OCI-LY7 (cell line): ENCODE measurements around the gene CFDP1. TPM values are rescaled to one million over a fixed set of nuclear protein-coding genes. Genes with fewer than 3 reads are reported as not detected.

Source experiments
- BruUV-seq: library from RNA; stranded (reverse); fragments of 400-500 nt; replicated peaks from 2 replicates; lab custom pipeline; 2021; lab: Mats Ljungman, UMichigan
- CTCF ChIA-PET: fragments of 300-600 bp; sonication (Branson Sonifier 250); formaldehyde crosslinking; loops from one replicate; lab custom pipeline; 2022; ENCODE audit warnings: antibody characterized with exemption; ENCODE audit not compliant: unreplicated experiment; lab: Charles Lee
- POLR2A ChIA-PET: fragments of 300-600 bp; sonication (Branson Sonifier 250); formaldehyde crosslinking; loops from one replicate; lab custom pipeline; 2022; ENCODE audit warnings: antibody characterized with exemption; lab: Charles Lee
- DNase-seq: peaks from one replicate; pipeline ENCODE4 v3.0.0-alpha.2; 2015; ENCODE audit warnings: low spot score
- H2AFZ ChIP-seq: fragments of 200-600 bp; sonication (generic), shearing (Covaris generic); 2 replicates; pipeline ENCODE4 v1.6.1; 2014; ENCODE audit warnings: mild to moderate bottlenecking, antibody characterized with exemption, low read length, moderate library complexity
- H3K27ac ChIP-seq: fragments of 200-600 bp; sonication (generic); 2 replicates; pipeline ENCODE4 v1.5.1; 2014; ENCODE audit warnings: mixed run types, low read depth, mild to moderate bottlenecking, moderate library complexity, low read length, inconsistent platforms; ENCODE audit not compliant: poor library complexity, severe bottlenecking
- H3K36me3 ChIP-seq: fragments of 200-600 bp; sonication (generic); 2 replicates; pipeline ENCODE4 v1.6.1; 2014; ENCODE audit warnings: mild to moderate bottlenecking, antibody characterized with exemption, low read length, moderate library complexity, mixed read lengths; ENCODE audit not compliant: insufficient read depth
- H3K4me1 ChIP-seq: fragments of 200-600 bp; sonication (generic); 2 replicates; pipeline ENCODE4 v1.5.1; 2014; ENCODE audit warnings: mild to moderate bottlenecking, low read length; ENCODE audit not compliant: insufficient read depth, poor library complexity, severe bottlenecking
- H3K4me2 ChIP-seq: fragments of 200-600 bp; sonication (generic); 2 replicates; pipeline ENCODE4 v1.6.1; 2014; ENCODE audit warnings: mild to moderate bottlenecking, low read length
- H3K4me3 ChIP-seq: fragments of 200-600 bp; sonication (generic); 2 replicates; pipeline ENCODE4 v1.5.1; 2014; ENCODE audit warnings: mild to moderate bottlenecking, low read depth, low read length; ENCODE audit not compliant: poor library complexity, severe bottlenecking
- H3K79me2 ChIP-seq: fragments of 200-600 bp; sonication (generic); 2 replicates; pipeline ENCODE4 v1.6.1; 2016; ENCODE audit warnings: low read depth, mild to moderate bottlenecking, low read length, moderate library complexity, mixed read lengths; ENCODE audit not compliant: insufficient read depth
- H3K9me2 ChIP-seq: fragments of 200-600 bp; sonication (generic); 2 replicates; pipeline ENCODE4 v1.6.1; 2016; ENCODE audit warnings: mild to moderate bottlenecking, low read length, mixed read lengths; ENCODE audit not compliant: insufficient read depth
- H3K9me3 ChIP-seq: fragments of 200-600 bp; sonication (generic); 2 replicates; pipeline ENCODE4 v1.6.1; 2014; ENCODE audit warnings: mild to moderate bottlenecking, mixed run types, low read length, mixed read lengths
- H4K20me1 ChIP-seq: fragments of 200-600 bp; sonication (generic); 2 replicates; pipeline ENCODE4 v1.6.1; 2014; ENCODE audit warnings: mild to moderate bottlenecking, antibody characterized with exemption, low read length, moderate library complexity, mixed read lengths; ENCODE audit not compliant: insufficient read depth
- CTCF ChIP-seq: fragments of 200-600 bp; sonication (generic); conservative IDR thresholded peaks from 2 replicates; pipeline ENCODE4 v1.5.1; 2014; ENCODE audit warnings: mild to moderate bottlenecking, antibody characterized with exemption, low read length, moderate library complexity, mixed read lengths
- EZH2phosphoT487 ChIP-seq: fragments of 200-600 bp; sonication (generic); IDR thresholded peaks from 2 replicates; pipeline ENCODE4 v1.6.1; 2018; ENCODE audit warnings: low read depth, borderline replicate concordance, mild to moderate bottlenecking, mixed run types, antibody characterized with exemption, low read length, moderate library complexity, mixed read lengths
- intact Hi-C: fragments of 100-400 bp; cut with micrococcal nuclease; formaldehyde crosslinking; loops from one replicate; pipeline ENCODE4 v1.10.0; 2022; ENCODE audit not compliant: unreplicated experiment
- total RNA-seq, 2 experiments: library from RNA; depleted of rRNA in 1 of 2; stranded (reverse); fragments of >200 nt in 1 of 2; shearing (Covaris generic) in 1 of 2; gene quantifications; 2 replicates each; pipeline ENCODE4 v1.2.3, GENCODE V29; 2014 to 2022

The CFDP1 gene
- total RNA-seq, 2 experiments from 2014 or later, result 30.0 to 57.6 TPM

- Histone ChIP-seq H3K4me2 (no peak overlapping the region), H4K20me1 (no peaks in the 10 kb centered on the region), H3K9me2 (no peaks in the 10 kb centered on the region), H3K36me3 (no peaks in the 10 kb centered on the region), H2AFZ (no peak overlapping the region), H3K27ac (no peak overlapping the region), H3K79me2 (no peaks in the 10 kb centered on the region), H3K9me3 (no peaks in the 10 kb centered on the region), H3K4me1 (no peaks in the 10 kb centered on the region), H3K4me3 (no peak overlapping the region)
- ChIA-PET CTCF (no interaction called here), POLR2A (no interaction called here)
- no peak for TF ChIP-seq CTCF
- no peak for TF ChIP-seq EZH2phosphoT487
- no peak for DNase-seq
- no TSS peak for BruUV-seq
- intact Hi-C loops, result no loop called here
Measured at GRCh38 chr16:75263963-75264445, 169.3 kb downstream of the CFDP1 start.

- CTCF ChIA-PET, result no interaction called here
- TF ChIP-seq CTCF (no peak), EZH2phosphoT487 (no peak)
- intact Hi-C loops, result no loop called here
- no peak overlapping the region for H2AFZ ChIP-seq
- H3K36me3 ChIP-seq, result no peaks in the 10 kb centered on the region
- no peaks in the 10 kb centered on the region for H3K9me2 ChIP-seq
- H3K79me2 ChIP-seq, result no peaks in the 10 kb centered on the region
- H3K9me3 ChIP-seq, result no peaks in the 10 kb centered on the region
- H3K27ac ChIP-seq, result no peak overlapping the region
- POLR2A ChIA-PET, result no interaction called here
- no peak for DNase-seq
- H3K4me3 ChIP-seq, result no peak overlapping the region
- no TSS peak for BruUV-seq
- no peaks in the 10 kb centered on the region for H4K20me1 ChIP-seq
- H3K4me2 ChIP-seq, result no peak overlapping the region
- no peaks in the 10 kb centered on the region for H3K4me1 ChIP-seq
Measured at GRCh38 chr16:75263291-75263962, 169.9 kb downstream of the CFDP1 start.

- intact Hi-C loops, result no loop called here
- H3K79me2 ChIP-seq, result no peaks in the 10 kb centered on the region
- H4K20me1 ChIP-seq, result no peaks in the 10 kb centered on the region
- ChIA-PET CTCF (no interaction called here), POLR2A (no interaction called here)
- H3K4me3 ChIP-seq, result no peak overlapping the region
- H3K27ac ChIP-seq, result no peak overlapping the region
- H3K4me1 ChIP-seq, result no peaks in the 10 kb centered on the region
- TF ChIP-seq CTCF (no peak), EZH2phosphoT487 (no peak)
- BruUV-seq, result no TSS peak
- no peaks in the 10 kb centered on the region for H3K36me3 ChIP-seq
- no peaks in the 10 kb centered on the region for H3K9me3 ChIP-seq
- no peaks in the 10 kb centered on the region for H3K9me2 ChIP-seq
- H3K4me2 ChIP-seq, result no peak overlapping the region
- no peak for DNase-seq
- H2AFZ ChIP-seq, result no peak overlapping the region
Measured at GRCh38 chr16:75262800-75263127, 170.5 kb downstream of the CFDP1 start.
